ENCODE data around the gene NUP153.

The NUP153 gene

DNA sequence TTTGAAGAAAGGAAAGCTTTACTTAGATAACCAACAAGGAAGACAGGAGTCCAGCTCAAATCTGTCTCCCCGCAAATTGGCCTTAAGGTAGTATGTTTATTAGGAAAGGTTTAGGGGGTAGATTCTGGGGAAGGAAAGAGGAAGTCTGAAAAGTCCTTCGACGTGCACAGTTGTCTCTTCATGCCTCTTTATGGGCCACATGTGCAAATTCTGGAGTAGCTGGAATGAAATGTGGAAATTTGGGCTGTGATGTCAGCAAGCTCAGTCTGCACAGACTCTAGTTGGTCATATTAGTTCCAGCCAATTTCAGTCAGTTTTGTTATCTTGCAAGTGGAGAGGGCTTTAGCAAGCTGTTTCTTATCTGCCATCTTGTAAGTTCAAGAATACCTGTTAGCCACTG is 50.1 kb downstream of the NUP153 start:
- DNase-seq (ENCODE audit: low spot score), result no peak

DNA sequence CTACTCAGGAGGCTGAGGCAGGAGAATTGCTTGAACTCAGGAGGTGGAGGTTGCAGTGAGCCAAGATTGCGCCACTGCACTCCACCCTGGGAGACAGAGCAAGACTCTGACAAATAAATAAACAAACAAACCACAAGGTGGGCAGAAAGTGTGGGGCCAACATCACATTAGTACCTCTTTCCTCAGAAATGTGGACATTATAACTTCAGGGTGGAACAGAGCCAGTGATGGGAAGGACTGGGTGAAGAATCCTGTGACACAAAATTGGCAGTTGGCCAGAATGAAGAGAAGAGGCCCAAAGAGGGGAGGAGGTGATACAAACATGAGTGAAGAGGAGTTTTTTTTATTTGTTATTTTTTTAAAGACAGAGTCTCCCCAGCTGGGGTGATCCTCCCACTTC is 50.6 kb downstream of the NUP153 start:
- peak; percentile 69 for DNase-seq (ENCODE audit: low spot score)

DNA sequence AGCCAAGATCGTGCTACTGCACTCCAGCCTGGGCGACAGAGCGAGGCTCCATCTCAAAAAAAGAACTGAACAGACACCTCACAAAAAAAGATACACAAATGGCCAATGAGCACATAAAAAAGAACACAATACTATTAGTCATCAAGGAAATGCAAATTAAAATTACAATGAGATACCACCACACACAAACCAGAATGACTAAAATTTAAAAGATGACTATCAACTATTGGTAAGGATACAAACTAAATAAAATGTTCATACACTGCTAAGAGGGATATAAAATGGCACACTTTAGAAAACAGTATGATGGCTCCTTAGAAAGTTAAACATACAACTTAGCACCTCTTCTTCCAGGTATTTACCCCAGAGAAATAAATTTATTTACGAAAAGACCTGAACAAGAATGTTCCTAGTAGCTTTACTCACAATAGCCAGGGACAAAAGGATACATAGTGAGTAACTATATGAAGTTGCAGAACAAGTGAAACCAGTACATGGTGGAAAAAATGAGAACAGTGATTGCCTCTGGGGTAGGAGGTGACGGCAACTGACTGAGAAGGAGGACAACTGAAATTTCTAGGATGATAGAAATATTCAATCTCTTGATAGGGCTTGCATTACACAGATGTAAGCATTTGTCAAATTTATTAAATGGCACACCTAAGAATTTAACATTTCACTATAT is 53.4 kb downstream of the NUP153 start:
- no peak for DNase-seq (ENCODE audit: low spot score)

DNA sequence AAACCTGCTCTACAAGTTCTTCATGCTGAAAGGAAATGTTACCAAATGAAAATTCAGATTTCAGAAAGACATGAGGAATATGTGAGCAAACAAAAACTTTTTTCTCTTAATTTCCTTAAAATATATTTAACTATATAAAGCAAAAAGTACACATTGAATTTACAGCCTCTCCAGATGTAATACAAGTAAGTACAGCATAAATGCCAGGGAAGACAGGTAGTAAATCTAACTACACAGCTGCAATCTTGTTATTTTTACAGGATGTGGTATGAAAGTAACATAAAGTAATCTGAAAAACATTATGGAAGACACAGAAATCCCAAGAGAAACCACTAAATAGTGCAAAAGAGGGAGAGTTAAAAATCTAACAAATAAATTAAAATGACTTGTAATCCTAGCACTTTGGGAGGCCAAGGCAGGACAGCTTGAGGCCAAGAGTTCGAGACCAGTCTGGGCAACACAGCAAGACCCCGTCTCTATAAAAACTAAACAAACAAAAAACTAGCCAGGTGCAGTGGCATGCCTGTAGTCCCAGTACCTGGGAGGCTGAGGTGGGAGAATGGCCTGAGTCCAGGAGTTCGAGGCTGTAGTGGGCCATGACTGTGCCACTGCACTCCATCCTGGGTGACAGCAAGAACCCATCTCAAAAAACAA is 55.9 kb downstream of the NUP153 start:
- DNase-seq (ENCODE audit: low spot score), result no peak

DNA sequence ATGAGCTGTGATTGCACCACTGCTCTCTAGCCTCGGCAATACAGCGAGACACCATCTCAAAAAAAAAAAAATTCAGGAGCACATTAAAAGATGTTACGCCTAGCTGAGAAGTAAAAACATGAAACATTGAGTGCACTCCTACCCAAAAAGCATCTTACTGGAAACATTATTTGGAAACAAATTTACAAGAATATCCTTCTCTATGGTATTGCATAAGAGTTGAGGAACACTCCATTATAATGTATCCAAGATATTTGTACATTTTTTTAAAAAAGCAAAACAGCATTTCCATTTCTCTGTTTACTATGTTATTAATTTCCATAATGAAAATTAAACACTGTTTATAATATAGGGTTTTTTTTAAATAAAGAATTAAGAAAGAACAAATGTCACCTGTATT is 58.0 kb downstream of the NUP153 start:
- DNase-seq (ENCODE audit: low spot score), result no peak

DNA sequence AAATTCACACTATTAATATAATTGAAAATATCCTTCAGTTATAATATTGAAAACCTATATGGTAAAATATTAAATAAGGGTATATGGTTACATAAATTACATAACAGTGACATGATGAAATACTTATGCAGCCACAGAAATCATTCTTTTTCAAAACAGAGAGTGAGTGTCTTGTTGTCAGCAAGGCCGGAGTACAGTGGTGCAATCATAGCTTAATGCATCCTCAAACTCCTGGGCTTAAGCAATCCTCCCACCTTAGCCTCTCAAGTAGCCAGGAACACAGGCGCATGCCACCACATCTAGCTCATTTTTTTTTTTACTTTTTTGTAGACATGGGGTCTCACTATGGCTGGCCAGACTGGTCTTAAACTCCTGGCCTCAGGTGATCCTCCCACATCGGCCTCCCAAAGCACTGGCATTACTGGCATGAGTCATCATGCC is 66.2 kb downstream of the NUP153 start:
- DNase-seq (ENCODE audit: low spot score), result no peak

DNA sequence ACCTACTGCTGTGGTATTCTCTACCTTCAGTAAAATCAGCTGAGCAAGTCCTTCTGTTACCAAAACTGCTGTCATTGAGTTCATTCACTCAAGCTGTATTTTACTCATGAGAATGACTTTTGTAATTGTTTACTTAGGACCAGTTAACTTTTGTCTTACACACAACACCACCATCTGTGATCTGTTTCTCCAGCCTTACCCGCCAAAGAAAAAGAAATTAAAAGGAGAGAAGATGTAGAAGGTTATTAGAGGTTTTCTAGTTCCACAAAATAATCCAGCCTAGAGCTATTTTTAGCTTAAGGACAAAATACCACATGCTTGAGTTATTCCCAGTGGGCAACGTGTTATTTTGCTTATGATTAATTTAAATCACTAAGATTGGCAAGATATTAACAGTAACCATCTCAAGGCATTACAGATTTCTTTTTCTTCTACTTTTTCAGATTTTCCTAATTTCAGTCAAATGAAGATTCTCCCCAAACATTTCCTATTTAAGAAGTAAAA is 68.5 kb downstream of the NUP153 start:
- DNase-seq (ENCODE audit: low spot score), result no peak

DNA sequence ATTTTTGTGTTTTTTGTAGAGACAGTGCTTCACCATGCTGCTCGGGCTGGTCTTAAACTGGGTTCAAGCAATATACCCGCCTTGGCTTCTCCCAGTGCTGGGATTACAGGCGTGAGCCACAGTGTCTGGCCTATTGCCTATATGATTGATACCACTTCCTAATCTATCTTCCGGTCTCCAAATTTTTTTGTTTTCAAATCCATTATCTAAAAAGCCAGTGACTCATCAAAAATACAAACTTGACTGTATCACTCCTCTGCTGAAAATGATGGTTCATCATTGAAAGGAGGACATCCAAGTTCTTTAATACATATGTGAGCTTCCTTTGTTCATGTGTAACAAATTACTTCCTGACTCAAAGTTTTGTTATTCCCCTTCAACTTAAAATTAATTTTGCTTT is 71.2 kb downstream of the NUP153 start:
- DNase-seq (ENCODE audit: low spot score), result no peak

DNA sequence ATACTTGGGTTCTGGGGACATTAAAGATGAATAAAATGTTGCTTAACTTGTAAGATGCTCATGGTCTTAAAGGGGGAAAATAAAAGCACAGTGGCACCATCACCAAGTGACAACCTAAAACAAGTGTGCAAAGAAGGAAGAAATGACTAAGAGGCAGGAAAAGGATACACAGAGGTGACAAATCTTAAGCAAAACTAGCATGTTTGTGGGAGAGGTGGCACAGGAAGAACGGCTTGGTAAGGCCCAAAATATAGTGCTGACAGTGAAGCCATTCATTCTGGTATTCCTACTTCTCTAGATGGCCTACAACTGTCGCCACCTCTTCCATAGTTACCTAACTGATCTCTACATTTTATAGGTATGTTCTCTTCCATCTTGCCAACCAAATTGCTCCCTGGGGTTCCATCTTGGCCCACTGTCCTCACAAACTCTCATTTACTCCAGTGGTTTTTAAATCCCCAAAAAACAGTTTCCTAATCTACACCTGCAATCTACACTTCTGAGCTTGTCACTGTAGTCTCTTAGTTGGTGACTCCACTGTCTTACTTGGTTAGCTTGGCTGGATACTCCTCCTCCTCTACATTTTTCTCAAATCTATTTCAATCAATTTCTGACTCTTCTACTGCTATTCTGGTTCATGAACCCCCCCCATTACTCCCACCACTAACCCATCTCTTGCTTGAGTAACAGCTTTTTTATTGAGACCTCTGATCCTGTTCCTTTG is 73.1 kb downstream of the NUP153 start:
- no peak for DNase-seq (ENCODE audit: low spot score)

DNA sequence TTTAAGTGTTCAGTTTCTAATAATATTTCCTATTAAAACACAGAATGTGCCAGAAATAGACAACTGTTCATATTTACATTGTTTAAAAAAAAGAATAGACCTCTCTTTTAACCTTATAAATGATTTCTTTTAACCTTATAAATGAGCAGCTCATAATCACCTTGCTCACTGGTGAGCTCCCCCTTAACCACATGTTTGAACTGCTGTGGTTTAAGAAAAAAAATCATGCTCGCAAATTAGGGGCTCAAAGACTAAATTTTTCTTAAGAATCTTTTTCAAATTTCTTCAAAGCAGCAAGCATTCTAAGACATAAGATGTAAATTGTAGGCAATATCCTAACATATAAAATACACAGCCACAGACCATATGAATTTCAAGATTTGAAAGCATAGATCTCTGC is 73.8 kb downstream of the NUP153 start:
- DNase-seq (ENCODE audit: low spot score), result no peak

DNA sequence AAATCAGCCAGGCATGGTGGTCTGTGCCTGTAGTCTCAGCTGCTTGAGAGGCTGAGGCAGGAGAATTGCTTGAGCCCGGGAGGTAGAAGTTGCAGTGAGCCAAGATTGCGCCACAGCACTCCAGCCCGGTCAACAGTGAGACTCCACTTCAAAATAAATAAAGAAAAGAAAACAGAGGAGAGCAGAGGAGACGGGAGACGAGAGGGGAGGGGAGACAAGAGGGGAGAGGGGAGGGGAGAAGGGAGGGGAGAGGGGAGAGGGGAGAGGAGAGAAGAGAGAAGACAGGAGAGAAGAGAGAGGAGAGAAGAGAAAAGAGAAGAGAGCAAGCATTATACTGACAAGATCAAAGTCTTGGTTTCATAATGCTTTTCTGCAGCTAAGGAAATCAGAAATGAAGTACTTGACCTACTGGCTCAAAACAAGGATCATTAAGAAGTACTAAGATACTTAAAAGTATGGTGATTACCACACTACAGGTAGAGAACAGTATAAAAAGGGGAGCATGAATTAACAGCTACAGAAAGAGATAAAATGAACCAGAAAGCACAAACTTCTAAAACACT is 76.1 kb downstream of the NUP153 start:
- no peak for DNase-seq (ENCODE audit: low spot score)

DNA sequence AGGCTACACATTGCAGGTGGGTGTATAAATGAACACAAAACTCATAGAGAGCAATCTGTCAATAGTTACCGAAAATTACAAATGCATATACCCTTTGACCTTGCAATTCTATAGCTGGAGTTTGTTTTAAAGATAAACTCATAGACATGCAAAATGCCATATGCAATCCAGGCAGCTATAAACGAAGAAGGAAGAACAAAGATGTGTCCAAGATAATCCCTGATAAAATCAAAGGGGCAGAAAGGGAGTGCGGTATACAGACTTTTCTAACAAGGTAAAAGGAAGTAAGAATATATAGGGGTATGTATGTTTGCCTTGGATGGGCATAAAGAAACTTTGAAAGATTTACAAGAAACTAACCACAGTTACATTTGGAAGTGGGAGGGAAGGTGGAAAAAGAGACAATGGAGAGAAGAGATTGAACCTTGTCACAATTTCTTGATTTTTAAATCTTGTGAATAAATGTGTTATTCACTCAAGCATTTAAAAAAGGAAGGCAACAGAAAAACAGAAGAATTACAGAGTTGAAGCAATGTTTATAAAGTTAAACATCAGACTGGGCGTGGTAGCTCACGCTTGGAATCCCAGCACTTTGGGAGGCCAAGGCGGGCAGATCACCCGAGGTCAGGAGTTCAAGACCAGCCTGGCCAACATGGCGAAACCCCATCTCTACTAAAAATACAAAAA is 76.8 kb downstream of the NUP153 start:
- no peak for DNase-seq (ENCODE audit: low spot score)

DNA sequence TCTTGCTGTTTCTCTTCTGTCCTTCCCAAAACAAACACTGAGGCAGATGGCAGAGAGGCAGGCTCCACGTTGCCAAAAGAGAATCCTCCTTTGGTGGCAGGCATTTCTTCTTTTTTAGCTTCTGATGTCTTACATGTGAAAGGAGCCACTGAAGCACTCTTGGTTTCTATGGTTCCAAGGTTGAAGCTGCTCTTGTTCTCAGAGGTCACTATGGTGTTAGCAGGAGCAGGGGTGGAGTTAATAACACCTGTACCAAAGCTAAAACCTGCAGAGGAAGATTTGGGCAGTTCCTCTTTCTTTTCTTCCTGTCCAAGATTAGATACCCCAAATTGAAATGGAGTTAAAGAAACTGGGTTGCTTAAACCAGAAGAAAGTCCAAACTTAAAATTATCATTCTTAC is 77.9 kb downstream of the NUP153 start:
- no peak for DNase-seq (ENCODE audit: low spot score)

DNA sequence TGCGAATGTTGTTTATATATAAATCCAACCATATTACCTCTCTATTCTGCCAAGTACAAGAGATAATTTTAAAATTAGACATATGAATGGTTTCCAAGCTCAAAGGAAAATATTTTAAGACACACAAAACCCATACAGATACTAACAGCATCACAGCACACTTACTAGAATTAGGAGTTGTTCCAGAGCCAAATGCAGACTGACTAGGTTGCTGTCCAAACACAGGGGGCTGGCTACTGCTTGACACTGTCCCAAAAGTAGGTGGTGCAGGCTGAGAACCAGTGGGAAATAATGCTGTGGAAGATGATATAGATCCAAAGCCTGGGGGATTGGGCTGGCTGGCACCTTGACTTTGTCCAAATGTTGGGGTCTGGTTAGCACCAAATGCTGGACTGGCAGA is 82.3 kb downstream of the NUP153 start:
- no peak for DNase-seq (ENCODE audit: low spot score)

DNA sequence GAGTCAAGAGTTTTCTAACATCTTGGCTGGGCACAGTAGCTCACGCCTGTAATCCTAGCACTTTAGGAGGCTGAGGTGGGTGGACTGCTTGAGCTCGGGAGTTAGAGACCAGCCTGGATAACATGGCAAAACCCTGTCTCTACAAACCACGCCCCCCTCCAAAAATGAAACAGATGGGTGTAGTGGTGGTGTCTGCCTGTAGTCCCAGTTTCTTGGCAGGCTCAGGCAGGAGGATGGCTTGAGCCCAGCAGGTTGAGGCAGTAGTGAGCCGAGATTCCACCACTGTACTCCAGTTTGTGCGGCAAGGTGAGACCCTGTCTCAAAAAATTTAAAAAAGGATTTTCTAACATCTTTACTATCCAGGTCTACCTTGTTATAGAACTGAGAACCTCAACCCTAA is 84.6 kb downstream of the NUP153 start:
- no peak for DNase-seq (ENCODE audit: low spot score)

DNA sequence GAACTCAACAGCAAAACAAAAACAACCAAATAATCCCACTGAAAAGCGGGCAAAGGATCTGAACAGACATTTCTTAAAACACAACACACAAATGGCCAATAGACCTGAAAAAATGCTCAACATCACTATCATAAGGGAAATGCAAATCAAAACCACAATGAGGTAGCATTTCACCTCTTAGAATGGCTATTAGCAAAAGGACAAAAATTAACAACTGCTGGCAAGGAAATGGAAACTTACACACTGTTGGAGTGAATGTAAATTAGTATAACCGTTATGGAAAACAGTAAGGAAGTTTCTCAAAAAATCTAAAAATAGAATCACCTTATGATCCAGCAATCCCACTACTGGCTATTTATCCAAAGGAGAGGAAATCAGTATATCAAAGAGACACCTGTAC is 85.7 kb downstream of the NUP153 start:
- no peak for DNase-seq (ENCODE audit: low spot score)

DNA sequence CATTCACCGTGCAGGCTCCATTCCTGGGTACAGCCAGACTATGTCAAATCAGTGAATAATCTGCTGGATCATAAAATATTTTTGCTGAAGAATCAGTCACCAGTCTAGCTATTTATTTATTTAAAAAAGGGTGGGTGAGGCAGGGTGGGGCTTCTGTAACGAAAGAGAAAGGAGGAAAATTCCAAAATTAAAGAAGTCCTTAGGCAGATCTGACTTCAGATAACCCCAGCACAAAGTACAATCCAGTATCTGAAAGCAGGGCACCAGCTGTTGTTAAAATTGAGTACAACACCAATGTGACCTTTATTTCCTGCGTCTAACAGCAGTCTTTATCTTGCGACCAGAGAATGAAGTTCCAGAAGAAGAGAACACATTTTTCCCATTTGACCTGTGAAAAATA is 90.9 kb downstream of the NUP153 start:
- DNase-seq (ENCODE audit: low spot score), result no peak

DNA sequence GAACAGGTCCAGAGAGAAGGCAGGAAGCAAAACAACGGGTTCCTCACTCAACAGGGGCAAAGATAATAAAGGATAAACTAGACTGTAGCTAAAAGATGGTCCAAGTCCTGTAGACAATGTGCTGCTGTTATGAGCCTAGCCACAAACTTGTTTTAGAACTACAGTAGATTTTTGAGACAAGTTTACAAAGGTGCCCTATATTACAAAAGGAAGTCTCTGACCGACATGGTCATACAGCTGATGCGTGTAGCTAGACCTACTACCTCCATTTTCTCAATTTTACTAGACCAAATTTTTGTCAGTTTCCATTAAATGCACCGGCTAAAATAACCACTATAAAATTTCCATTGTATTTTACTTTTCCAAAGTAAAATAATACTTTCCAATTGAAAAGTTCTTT is 94.7 kb downstream of the NUP153 start:
- no peak for DNase-seq (ENCODE audit: low spot score)

DNA sequence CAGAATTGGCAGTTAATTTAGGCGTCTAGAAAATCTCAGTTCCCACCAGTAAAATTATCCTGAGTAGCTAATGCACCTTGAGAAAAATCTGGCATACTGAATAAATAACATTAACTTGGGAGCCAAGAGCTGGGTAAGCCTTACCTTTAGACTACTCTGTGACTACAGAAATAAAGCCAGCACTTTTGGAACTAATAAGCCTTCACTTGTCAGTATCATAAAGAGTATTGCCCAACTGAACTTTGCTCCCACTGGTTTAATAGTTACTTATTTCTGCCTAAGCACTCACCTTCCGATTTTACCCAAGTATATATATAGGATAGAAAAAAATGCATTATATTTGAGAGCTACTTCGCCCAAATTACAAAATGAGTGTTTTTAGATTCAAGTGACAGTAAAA is 95.9 kb downstream of the NUP153 start:
- no peak for DNase-seq (ENCODE audit: low spot score)

DNA sequence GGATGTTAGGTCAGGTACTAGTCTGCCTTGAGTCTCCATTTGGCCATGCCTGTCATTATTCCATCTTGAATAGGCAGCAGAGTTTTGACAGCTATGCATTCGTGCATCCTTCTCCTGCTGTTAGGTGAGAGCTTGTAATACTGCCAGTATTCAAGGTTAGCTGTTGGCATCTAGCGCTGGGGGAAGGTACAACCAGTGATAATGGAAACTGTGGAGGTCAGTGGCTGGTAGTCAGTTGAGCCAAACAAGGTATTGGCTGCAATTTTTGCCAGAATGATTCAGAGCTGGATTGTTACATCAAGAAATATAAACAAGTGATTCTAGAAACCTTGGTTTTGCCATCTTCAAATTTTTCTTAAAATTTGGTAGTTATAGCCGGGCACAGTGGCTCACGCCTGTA is 100.1 kb downstream of the NUP153 start:
- no peak for DNase-seq (ENCODE audit: low spot score)

DNA sequence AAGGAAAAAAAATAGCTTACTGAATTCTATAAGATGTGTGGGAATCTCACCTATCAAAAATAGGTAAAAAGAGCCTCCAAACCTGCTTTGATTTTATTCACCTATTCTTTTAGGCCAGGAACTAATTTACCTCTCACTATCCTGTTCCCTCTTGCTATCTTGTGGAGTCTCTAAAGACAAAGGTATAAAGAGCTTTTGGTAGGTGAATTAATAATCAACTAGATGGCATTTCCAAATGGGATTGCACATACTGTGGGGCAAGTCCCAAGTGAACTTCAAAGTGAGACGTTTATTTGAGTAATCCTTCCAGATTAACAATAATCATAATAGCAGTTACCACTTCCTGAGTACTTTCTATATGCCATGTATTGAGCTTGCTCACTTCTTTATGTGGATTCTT is 103.8 kb downstream of the NUP153 start:
- no peak for DNase-seq (ENCODE audit: low spot score)

DNA sequence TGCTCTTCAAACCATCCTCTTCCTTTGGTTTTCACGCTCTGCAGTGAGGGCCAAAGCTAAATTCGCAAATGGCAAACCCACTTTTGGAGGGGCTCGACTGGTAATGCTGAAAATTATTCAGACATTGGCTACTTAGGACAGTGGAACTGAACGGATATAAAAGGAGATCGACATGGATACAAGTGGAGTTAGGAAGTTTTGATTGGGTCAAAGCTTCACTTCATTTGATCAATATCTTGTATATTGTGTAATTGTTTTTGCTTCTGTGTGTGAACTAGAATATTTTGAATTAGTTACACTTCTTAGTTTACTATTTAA is 105.4 kb downstream of the NUP153 start:
- DNase-seq (ENCODE audit: low spot score), result no peak

Measured in hematopoietic multipotent progenitor cell treated with erythropoietin and hydrocortisone succinate and interleukin-3 and kit ligand, for 15 days (in vitro differentiated cells).